HepG2 (cell line): ENCODE results near the gene HEXD. TPM values are rescaled to one million over a fixed set of nuclear protein-coding genes. Genes with fewer than 3 reads are reported as not detected.

Experiments
- CEBPZ ChIP-seq: IDR thresholded peaks from 2 replicates; pipeline ENCODE4 v1.6.1; 2012; ENCODE audit warnings: low read length, improper control_type of control experiment
- CREM ChIP-seq, 2 experiments: sonication (generic) in 1 of 2; formaldehyde crosslinking in 1 of 2; IDR thresholded peaks; 2 replicates each; pipeline versions ENCODE4 v1.4.0 to v1.6.1; 2016 to 2020; ENCODE audit warnings: antibody characterized with exemption in 1 of 2, mild to moderate bottlenecking in 1 of 2, missing genetic modification reagents in 1 of 2
- HCFC1 ChIP-seq: fragments of 150-350 bp; IDR thresholded peaks from 2 replicates; pipeline ENCODE4 v1.6.1; 2014; ENCODE audit warnings: low read depth, low read length
- HNF1A ChIP-seq, 2 experiments: sonication (generic) in 1 of 2; formaldehyde crosslinking in 1 of 2; IDR thresholded peaks; 2 replicates each; pipeline versions ENCODE4 v1.4.0 to v1.6.1; 2016 to 2020; ENCODE audit warnings: borderline replicate concordance in 1 of 2, low read depth in 1 of 2, mild to moderate bottlenecking in 1 of 2, missing genetic modification reagents in 1 of 2
- JUND ChIP-seq: sonication (generic); formaldehyde crosslinking; IDR thresholded peaks from 2 replicates; pipeline ENCODE4 v1.8.0; 2022; ENCODE audit warnings: mild to moderate bottlenecking, missing genetic modification reagents
- MLLT10 ChIP-seq: sonication (generic); formaldehyde crosslinking; IDR thresholded peaks from 2 replicates; pipeline ENCODE4 v1.4.0; 2020; ENCODE audit warnings: missing genetic modification reagents
- PHF20 ChIP-seq: sonication (generic); formaldehyde crosslinking; IDR thresholded peaks from 2 replicates; pipeline ENCODE4 v1.5.0; 2020; ENCODE audit warnings: mild to moderate bottlenecking, missing genetic modification reagents
- SETDB1 ChIP-seq: sonication (generic); formaldehyde crosslinking; IDR thresholded peaks from 2 replicates; pipeline ENCODE4 v1.5.1; 2020; ENCODE audit warnings: missing genetic modification reagents, mild to moderate bottlenecking, borderline replicate concordance
- ZFP37 ChIP-seq: sonication (generic); formaldehyde crosslinking; IDR thresholded peaks from 2 replicates; pipeline ENCODE4 v1.4.0; 2020; ENCODE audit warnings: missing genetic modification reagents, borderline replicate concordance
- ZKSCAN5 ChIP-seq: sonication (generic); formaldehyde crosslinking; IDR thresholded peaks from 2 replicates; pipeline ENCODE4 v1.5.1; 2020; ENCODE audit warnings: mild to moderate bottlenecking, missing genetic modification reagents
- ZMYM3 ChIP-seq: sonication (generic); formaldehyde crosslinking; IDR thresholded peaks from 2 replicates; pipeline ENCODE4 v1.5.1; 2020; ENCODE audit warnings: mild to moderate bottlenecking, missing genetic modification reagents
- ZNF280B ChIP-seq: sonication (generic); formaldehyde crosslinking; IDR thresholded peaks from 2 replicates; pipeline ENCODE4 v1.5.0; 2020; ENCODE audit warnings: missing genetic modification reagents, mild to moderate bottlenecking, borderline replicate concordance
- ZNF605 ChIP-seq: sonication (generic); formaldehyde crosslinking; IDR thresholded peaks from 2 replicates; pipeline ENCODE4 v1.8.0; 2022; ENCODE audit warnings: mild to moderate bottlenecking, missing genetic modification reagents
- ZNF703 ChIP-seq: sonication (generic); formaldehyde crosslinking; IDR thresholded peaks from 2 replicates; pipeline ENCODE4 v1.5.1; 2020; ENCODE audit warnings: missing genetic modification reagents, mild to moderate bottlenecking, moderate library complexity, borderline replicate concordance
- polyA plus RNA-seq, 8 experiments: library from polyadenylated mRNA; depleted of rRNA in 3 of 8; stranded (reverse) in 7 of 8; unstranded in 1 of 8; fragments of >200 nt; fragmentation: Illumina TruSeq in 4 of 8; extraction: Trizol in 4 of 8; gene quantifications; 2 replicates each; pipeline versions ENCODE4 v1.2.1 to v1.2.3, GENCODE V29; 2011 to 2016; ENCODE audit warnings: low read depth in 4 of 8, missing spikeins in 1 of 8, mixed read lengths in 1 of 8; ENCODE audit not compliant: insufficient read depth in 1 of 8
- total RNA-seq, 5 experiments: library from RNA; depleted of rRNA; stranded (reverse); fragments of >200 nt; fragmentation: Illumina TruSeq; extraction: Trizol; gene quantifications; 2 replicates each; pipeline ENCODE4 v1.2.3, GENCODE V29; 2016; ENCODE audit warnings: low read depth in 1 of 5
- TF ChIP-seq, protein P1 (sequence below): sonication (generic); formaldehyde crosslinking; IDR thresholded peaks from 2 replicates; pipeline ENCODE4 v1.5.0; 2020; ENCODE audit warnings: missing genetic modification reagents
- TF ChIP-seq, protein P2 (sequence below): sonication (generic); formaldehyde crosslinking; conservative IDR thresholded peaks from 2 replicates; pipeline ENCODE4 v1.4.0; 2020; ENCODE audit warnings: missing genetic modification reagents

The HEXD gene
- total and polyA plus RNA-seq, 2 of the 13 experiments (the other 11 are each of a cell fraction or from before 2014, with no cell fraction given), result 22.3 to 41.8 TPM

DNA sequence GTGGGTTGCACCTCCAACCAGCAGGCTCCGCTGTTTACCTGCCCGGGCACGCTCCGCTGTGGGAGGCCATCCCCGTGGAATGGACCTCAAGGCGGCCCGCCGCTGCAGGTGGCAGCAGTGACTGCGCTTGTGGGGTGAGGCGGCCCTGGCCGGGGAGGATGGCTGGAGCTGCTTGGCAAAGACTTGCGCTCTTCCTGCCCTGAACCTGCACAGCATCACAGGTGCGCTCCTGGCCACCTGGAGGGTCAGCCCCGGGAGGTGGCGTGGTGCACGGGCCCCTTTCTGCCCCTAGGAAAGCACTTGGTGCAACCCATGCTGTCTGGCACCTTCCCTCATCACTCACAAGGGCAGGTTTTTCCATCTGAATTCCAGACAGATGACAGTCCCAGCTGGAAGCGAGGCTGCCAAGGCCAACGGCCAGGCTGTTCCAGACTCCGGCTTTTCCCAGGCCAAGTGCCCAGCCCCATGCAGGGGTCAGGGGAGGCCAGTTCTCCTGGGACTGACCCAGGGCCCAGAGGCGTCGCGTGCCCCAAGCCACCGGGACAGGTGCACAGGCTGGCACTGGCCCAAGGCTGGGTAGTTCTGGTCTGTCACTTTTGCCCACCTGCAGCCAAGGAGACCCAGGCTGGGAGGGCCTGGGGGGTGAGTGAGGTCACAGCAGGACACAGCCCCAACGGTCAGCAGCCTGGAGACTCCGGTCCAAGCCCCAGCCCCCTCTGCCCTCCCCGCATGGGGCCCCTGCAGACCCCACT is 33.2 kb upstream of the HEXD start (continued):
- no peak for TF ChIP-seq ZKSCAN5
- TF ChIP-seq PHF20 (CRISPR knock-in tag), result no peak
- TF ChIP-seq ZFP37 (CRISPR knock-in tag), result 0 out of 2 replicates have a peak, but pooled peaks have one; percentile 50
- no peak for TF ChIP-seq SETDB1 (CRISPR knock-in tag)
- TF ChIP-seq ZNF703 (CRISPR knock-in tag), result no peak
- TF ChIP-seq ZNF605 (CRISPR knock-in tag), result peak; percentile 88
- no peak for TF ChIP-seq CREM (IDR thresholded peaks at IDR 0.05)
- no peak for TF ChIP-seq CREM (CRISPR knock-in tag; IDR thresholded peaks at IDR 0.05)
- TF ChIP-seq, protein P1, sequence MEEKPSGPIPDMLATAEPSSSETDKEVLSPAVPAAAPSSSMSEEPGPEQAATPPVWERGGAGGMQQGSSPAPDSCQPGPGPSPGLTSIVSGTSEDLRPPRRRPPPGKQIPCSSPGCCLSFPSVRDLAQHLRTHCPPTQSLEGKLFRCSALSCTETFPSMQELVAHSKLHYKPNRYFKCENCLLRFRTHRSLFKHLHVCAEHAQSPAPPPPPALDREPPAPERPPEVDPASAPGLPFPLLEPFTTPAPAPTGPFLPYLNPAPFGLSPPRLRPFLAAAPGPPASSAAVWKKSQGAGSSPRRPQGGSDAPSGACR, result 0 out of 2 replicates have a peak, but pooled peaks have one; percentile 31
- no peak for TF ChIP-seq HNF1A (IDR thresholded peaks at IDR 0.05; ENCODE audit: low read depth)
- TF ChIP-seq HNF1A (CRISPR knock-in tag; IDR thresholded peaks at IDR 0.05; ENCODE audit: borderline replicate concordance), result 0 out of 2 replicates have a peak, but pooled peaks have one; percentile 43
- TF ChIP-seq JUND (CRISPR knock-in tag), result no peak; the same call in 1 of the 2 replicates
- peak; percentile 51; the same call in 1 of the 2 replicates for TF ChIP-seq ZMYM3 (CRISPR knock-in tag)
- TF ChIP-seq, protein P2, sequence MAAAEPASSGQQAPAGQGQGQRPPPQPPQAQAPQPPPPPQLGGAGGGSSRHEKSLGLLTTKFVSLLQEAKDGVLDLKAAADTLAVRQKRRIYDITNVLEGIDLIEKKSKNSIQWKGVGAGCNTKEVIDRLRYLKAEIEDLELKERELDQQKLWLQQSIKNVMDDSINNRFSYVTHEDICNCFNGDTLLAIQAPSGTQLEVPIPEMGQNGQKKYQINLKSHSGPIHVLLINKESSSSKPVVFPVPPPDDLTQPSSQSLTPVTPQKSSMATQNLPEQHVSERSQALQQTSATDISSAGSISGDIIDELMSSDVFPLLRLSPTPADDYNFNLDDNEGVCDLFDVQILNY (CRISPR knock-in tag), result no peak
- TF ChIP-seq HCFC1, result no peak
- TF ChIP-seq ZNF280B, result peak; percentile 26; the same call in 1 of the 2 replicates
- no peak for TF ChIP-seq MLLT10 (CRISPR knock-in tag)
- no peak for TF ChIP-seq CEBPZ
